GM23338 (cell line): ENCODE results near the gene AHNAK.

Experiments
- CTCF ChIP-seq, 2 experiments: fragments of 200-600 bp in 1 of 2; sonication (generic) in 1 of 2; conservative IDR thresholded peaks; 2 replicates each; pipeline versions ENCODE4 v1.5.1 to v1.6.1; 2016 to 2017; ENCODE audit warnings: antibody characterized with exemption in 2 of 2, low read depth in 2 of 2, mild to moderate bottlenecking in 2 of 2, moderate library complexity in 1 of 2
- REST ChIP-seq: IDR thresholded peaks from one replicate; pipeline ENCODE4 v1.6.1; 2018; ENCODE audit warnings: antibody characterized with exemption; ENCODE audit not compliant: unreplicated experiment

- no peak for TF ChIP-seq CTCF (conservative IDR thresholded peaks at IDR 0.05; ENCODE audit: low read depth in 2 of 2)
- no peak for TF ChIP-seq REST
These were observed 84.7 kb downstream of the AHNAK start for GRCh38 chr11:62461740-62462507.
